ENCODE measurements around the gene CDKL1.
"Not testable (repeated sequence)": the region's sequence is repeated elsewhere in the genome, so short reads cannot be mapped to it uniquely, and the experiment has no call there.

The CDKL1 gene

GRCh38 chr14:50357124-50357523 is 39.6 kb downstream of the CDKL1 start:
- DNase-seq (ENCODE audit: low read depth in 2 of 2) = no peak

GRCh38 chr14:50356283-50356682 is 40.4 kb downstream of the CDKL1 start:
- not testable (repeated sequence) for DNase-seq (ENCODE audit: low read depth in 2 of 2)

GRCh38 chr14:50355692-50356091 is 41.0 kb downstream of the CDKL1 start:
- no peak for DNase-seq (ENCODE audit: low read depth in 2 of 2)

- no peak for DNase-seq (ENCODE audit: low read depth in 2 of 2)
Observed at GRCh38 chr14:50354527-50354926, 42.2 kb downstream of the CDKL1 start.

GRCh38 chr14:50353126-50353525 is 43.6 kb downstream of the CDKL1 start:
- no peak for DNase-seq (ENCODE audit: low read depth in 2 of 2)

GRCh38 chr14:50352584-50352983 is 44.1 kb downstream of the CDKL1 start:
- DNase-seq (ENCODE audit: low read depth in 2 of 2) = no peak

GRCh38 chr14:50350975-50351374 is 45.7 kb downstream of the CDKL1 start:
- no peak for DNase-seq (ENCODE audit: low read depth in 2 of 2)

GRCh38 chr14:50348933-50349332 is 47.7 kb downstream of the CDKL1 start:
- no peak for DNase-seq (ENCODE audit: low read depth in 2 of 2)

GRCh38 chr14:50347521-50347920 is 49.2 kb downstream of the CDKL1 start:
- DNase-seq (ENCODE audit: low read depth in 2 of 2) = no peak

GRCh38 chr14:50345846-50346422 is 50.7 kb downstream of the CDKL1 start:
- no peak for DNase-seq (ENCODE audit: low read depth in 2 of 2)

- no peak for DNase-seq (ENCODE audit: low read depth in 2 of 2)
Observed at GRCh38 chr14:50344876-50345563, 51.7 kb downstream of the CDKL1 start.

GRCh38 chr14:50344116-50344775 is 52.4 kb downstream of the CDKL1 start:
- DNase-seq (ENCODE audit: low read depth in 2 of 2) = peak; percentile 23 to 57

GRCh38 chr14:50343434-50343833 is 53.2 kb downstream of the CDKL1 start:
- DNase-seq (ENCODE audit: low read depth in 2 of 2) = no peak

GRCh38 chr14:50342221-50343078 is 54.2 kb downstream of the CDKL1 start:
- DNase-seq (ENCODE audit: low read depth in 2 of 2) = no peak

GRCh38 chr14:50340963-50341362 is 55.7 kb downstream of the CDKL1 start:
- no peak for DNase-seq (ENCODE audit: low read depth in 2 of 2)

GRCh38 chr14:50340045-50340444 is 56.6 kb downstream of the CDKL1 start:
- DNase-seq (ENCODE audit: low read depth in 2 of 2) = no peak

- no peak for DNase-seq (ENCODE audit: low read depth in 2 of 2)
Observed at GRCh38 chr14:50339178-50339804, 57.4 kb downstream of the CDKL1 start.

GRCh38 chr14:50338587-50338986 is 58.1 kb downstream of the CDKL1 start:
- DNase-seq (ENCODE audit: low read depth in 2 of 2) = no peak

GRCh38 chr14:50335989-50336824 is 60.5 kb downstream of the CDKL1 start:
- DNase-seq (ENCODE audit: low read depth in 2 of 2) = no peak

- no peak for DNase-seq (ENCODE audit: low read depth in 2 of 2)
Observed at GRCh38 chr14:50335389-50335788, 61.3 kb downstream of the CDKL1 start.

- no peak for DNase-seq (ENCODE audit: low read depth in 2 of 2)
Observed at GRCh38 chr14:50334211-50334610, 62.5 kb downstream of the CDKL1 start.

Measured in activated CD8-positive, alpha-beta memory T cell treated with anti-CD3 and anti-CD28 coated beads for 4 hours (primary cell).